Measurements from ENCODE around the gene TMEM95.

DNA sequence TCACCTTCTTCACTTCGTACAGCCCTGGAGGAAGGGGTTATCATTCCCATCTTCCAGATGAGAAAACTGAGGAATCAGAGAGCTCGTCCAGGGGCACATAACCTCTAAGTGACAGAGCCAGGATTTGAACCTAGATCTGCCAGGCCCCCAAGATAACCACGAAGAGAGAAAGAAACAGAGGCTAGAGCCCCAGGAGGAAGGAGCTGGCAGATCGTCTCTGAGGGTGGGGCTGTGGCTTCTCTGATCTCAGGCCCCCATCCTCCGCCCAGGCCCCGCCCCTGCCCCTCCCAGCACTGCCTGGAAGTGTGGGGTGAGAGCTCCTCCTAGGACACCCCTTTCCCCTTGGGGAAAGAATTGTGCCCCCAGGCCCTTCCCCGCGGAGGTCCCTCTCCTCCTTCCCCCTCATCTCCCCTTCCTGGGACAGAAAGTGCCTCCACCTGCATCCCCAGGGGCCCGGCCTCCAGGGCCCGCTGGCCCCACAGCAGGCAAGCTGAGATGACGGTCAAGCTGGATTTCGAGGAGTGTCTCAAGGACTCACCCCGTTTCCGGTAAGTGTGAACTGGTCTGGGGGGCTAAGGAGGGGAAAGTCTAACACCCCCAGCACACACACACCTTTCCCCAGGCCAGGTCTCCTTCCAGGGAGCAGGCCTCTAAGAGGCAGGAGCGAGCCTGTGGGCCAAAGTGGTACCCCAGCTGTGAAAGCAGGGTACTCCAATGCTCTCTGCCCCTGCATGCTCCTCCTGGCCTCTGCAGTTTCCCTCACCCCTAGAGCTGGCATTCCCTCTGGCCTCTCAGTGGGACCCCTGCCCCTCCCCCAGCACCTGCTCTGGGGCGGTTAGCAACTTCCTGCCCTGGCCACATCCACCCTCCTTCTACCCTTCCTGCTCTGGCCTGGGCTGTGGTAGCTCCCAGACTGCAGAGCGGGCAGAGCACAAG, 18.4 kb upstream of the TMEM95 start, which contains the start of gene ACAP1:
- no peak; the same call in 1 of the 2 replicates for TF ChIP-seq CTCF (IDR thresholded peaks at IDR 0.05; ENCODE audit: low read depth, low read length)
- TF ChIP-seq EZH2phosphoT487 (IDR thresholded peaks at IDR 0.05; ENCODE audit: low read depth) = no peak

Measured in OCI-LY3 (cell line).